ENCODE results near the gene UBE2D1. TPM values are rescaled to one million over a fixed set of nuclear protein-coding genes. Genes with fewer than 3 reads are reported as not detected.

The UBE2D1 gene
- total RNA-seq, 3 donors from 2014 or later: 10.4 to 22.4 (median 16.1) TPM

- Histone ChIP-seq H3K36me3 (no peaks in the 10 kb centered on the region), H3K9me3 (no peaks in the 10 kb centered on the region), H3K4me3 (no peak overlapping the region), H3K4me1 (no peaks in the 10 kb centered on the region), H3K27ac (no peak overlapping the region), H3K27me3 (no peaks in the 10 kb centered on the region)
- DNase-seq (ENCODE audit: low spot score in 2 of 2): no peak
- TF ChIP-seq POLR2A (IDR thresholded peaks at IDR 0.05): no peak
- TF ChIP-seq POLR2AphosphoS5 (IDR thresholded peaks at IDR 0.05): no peak
- TF ChIP-seq, protein P1, sequence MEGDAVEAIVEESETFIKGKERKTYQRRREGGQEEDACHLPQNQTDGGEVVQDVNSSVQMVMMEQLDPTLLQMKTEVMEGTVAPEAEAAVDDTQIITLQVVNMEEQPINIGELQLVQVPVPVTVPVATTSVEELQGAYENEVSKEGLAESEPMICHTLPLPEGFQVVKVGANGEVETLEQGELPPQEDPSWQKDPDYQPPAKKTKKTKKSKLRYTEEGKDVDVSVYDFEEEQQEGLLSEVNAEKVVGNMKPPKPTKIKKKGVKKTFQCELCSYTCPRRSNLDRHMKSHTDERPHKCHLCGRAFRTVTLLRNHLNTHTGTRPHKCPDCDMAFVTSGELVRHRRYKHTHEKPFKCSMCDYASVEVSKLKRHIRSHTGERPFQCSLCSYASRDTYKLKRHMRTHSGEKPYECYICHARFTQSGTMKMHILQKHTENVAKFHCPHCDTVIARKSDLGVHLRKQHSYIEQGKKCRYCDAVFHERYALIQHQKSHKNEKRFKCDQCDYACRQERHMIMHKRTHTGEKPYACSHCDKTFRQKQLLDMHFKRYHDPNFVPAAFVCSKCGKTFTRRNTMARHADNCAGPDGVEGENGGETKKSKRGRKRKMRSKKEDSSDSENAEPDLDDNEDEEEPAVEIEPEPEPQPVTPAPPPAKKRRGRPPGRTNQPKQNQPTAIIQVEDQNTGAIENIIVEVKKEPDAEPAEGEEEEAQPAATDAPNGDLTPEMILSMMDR (IDR thresholded peaks at IDR 0.05): no peak
- intact Hi-C loops (cut with DNase I; ENCODE audit: low total_unique reads): no loop called here
These were observed 38.6 kb downstream of the UBE2D1 start for GRCh38 chr10:58373442-58373827.

- H3K4me3 ChIP-seq: no peak overlapping the region
- no peaks in the 10 kb centered on the region for H3K9me3 ChIP-seq
- no peak overlapping the region for H3K27ac ChIP-seq
- no peaks in the 10 kb centered on the region for H3K27me3 ChIP-seq
- intact Hi-C loops (cut with DNase I; ENCODE audit: low total_unique reads): no loop called here
- DNase-seq (ENCODE audit: low spot score in 2 of 2): no peak
- peaks cover 0 to 11% of the 10 kb centered on the region in 2 donors for H3K4me1 ChIP-seq
- no peak for TF ChIP-seq POLR2AphosphoS5 (IDR thresholded peaks at IDR 0.05)
- no peak for TF ChIP-seq POLR2A (IDR thresholded peaks at IDR 0.05)
- TF ChIP-seq, protein P1 (IDR thresholded peaks at IDR 0.05): no peak
- no peaks in the 10 kb centered on the region for H3K36me3 ChIP-seq
These were observed 47.7 kb downstream of the UBE2D1 start for GRCh38 chr10:58382489-58382995.

DNA sequence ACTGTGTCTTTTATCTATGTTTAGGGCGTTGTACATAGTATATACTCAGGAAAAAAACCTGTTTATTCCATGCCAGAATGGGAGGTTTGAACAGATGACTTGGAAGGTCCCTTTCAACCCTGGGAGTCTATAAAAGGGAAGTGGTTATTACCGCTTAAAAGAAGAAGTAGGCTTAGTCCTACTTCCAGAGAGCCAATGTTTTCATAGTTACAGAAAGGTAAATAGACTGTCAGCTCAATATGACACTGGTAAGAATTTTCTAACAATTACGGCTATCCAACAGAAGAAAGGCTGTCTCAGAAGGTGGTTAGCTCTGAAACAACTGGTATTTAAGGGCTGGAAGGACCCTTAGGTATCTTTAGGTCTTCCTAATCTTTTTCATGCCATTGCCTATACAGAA lies 49.3 kb downstream of the UBE2D1 start:
- no peaks in the 10 kb centered on the region for H3K27me3 ChIP-seq
- DNase-seq (ENCODE audit: low spot score in 2 of 2): no peak
- peak overlapping the region in 1 of 2 donors; percentile 93 for H3K27ac ChIP-seq
- peaks cover 6% of the 10 kb centered on the region for H3K36me3 ChIP-seq
- H3K4me3 ChIP-seq: peak overlapping the region; percentile 80 to 87 (median 81)
- H3K4me1 ChIP-seq: peaks cover 0 to 11% of the 10 kb centered on the region in 2 donors
- no peaks in the 10 kb centered on the region for H3K9me3 ChIP-seq
- intact Hi-C loops (cut with DNase I; ENCODE audit: low total_unique reads): no loop called here
- TF ChIP-seq POLR2A (IDR thresholded peaks at IDR 0.05) (no peak), POLR2AphosphoS5 (IDR thresholded peaks at IDR 0.05) (no peak)
- TF ChIP-seq, protein P1 (IDR thresholded peaks at IDR 0.05): no peak

GRCh38 chr10:58384544-58384998 lies 49.8 kb downstream of the UBE2D1 start:
- Histone ChIP-seq H3K9me3 (no peaks in the 10 kb centered on the region), H3K4me1 (peaks cover 0 to 14% of the 10 kb centered on the region in 2 donors), H3K27me3 (no peaks in the 10 kb centered on the region), H3K4me3 (peak overlapping the region; percentile 80 to 87 (median 81)), H3K27ac (peak overlapping the region; percentile 90 to 93), H3K36me3 (peaks cover 11% of the 10 kb centered on the region)
- TF ChIP-seq, protein P1 (IDR thresholded peaks at IDR 0.05): no peak
- TF ChIP-seq POLR2AphosphoS5 (IDR thresholded peaks at IDR 0.05): no peak
- no peak for TF ChIP-seq POLR2A (IDR thresholded peaks at IDR 0.05)
- DNase-seq (ENCODE audit: low spot score in 2 of 2): no peak
- intact Hi-C loops (cut with DNase I; ENCODE audit: low total_unique reads): no loop called here

GRCh38 chr10:58384999-58385783 lies 50.4 kb downstream of the UBE2D1 start, which contains the start of gene TFAM:
TSS of gene TFAM (plus strand) at chr10:58385410. CDS start at chr10:58385548, 138 bp downstream.
- Histone ChIP-seq H3K36me3 (peaks cover 14% of the 10 kb centered on the region), H3K27ac (peak within 1 kb of the TSS; percentile 90 to 93), H3K4me1 (peaks cover 0 to 19% of the 10 kb centered on the region in 2 donors), H3K27me3 (no peaks in the 10 kb centered on the region), H3K9me3 (no peaks in the 10 kb centered on the region), H3K4me3 (peak within 1 kb of the TSS; percentile 80 to 87 (median 81))
- peak; percentile 91 to 93 for DNase-seq (ENCODE audit: low spot score in 2 of 2)
- intact Hi-C loops (cut with DNase I; ENCODE audit: low total_unique reads): no loop called here
- TF ChIP-seq POLR2AphosphoS5 (IDR thresholded peaks at IDR 0.05) (peak; percentile 76 to 90 (median 87)), POLR2A (IDR thresholded peaks at IDR 0.05) (peak; percentile 87)
- TF ChIP-seq, protein P1 (IDR thresholded peaks at IDR 0.05): peak in 2 of 3 donors; percentile 21 to 35

Data from breast epithelium (tissue), 4 donors.